PFSK-1 (cell line): Measurements from ENCODE around the gene TTLL10.

Experiments
- POLR2AphosphoS5 ChIP-seq: IDR thresholded peaks from 2 replicates; pipeline ENCODE4 v1.6.1; 2012; ENCODE audit warnings: low read depth, mild to moderate bottlenecking, control low read depth, low read length, moderate library complexity
- SIN3A ChIP-seq: IDR thresholded peaks from 2 replicates; pipeline ENCODE4 v1.6.1; 2012; ENCODE audit warnings: mild to moderate bottlenecking, low read length, moderate library complexity, borderline replicate concordance; ENCODE audit not compliant: insufficient read depth
- TAF1 ChIP-seq: IDR thresholded peaks from 2 replicates; pipeline ENCODE4 v1.6.1; 2012; ENCODE audit warnings: low read length, control low read depth, borderline replicate concordance; ENCODE audit not compliant: insufficient read depth
- TF ChIP-seq, protein P1 (sequence below), 2 experiments: IDR thresholded peaks; 2 replicates each; pipeline versions ENCODE4 v1.6.1 to v1.8.0; 2011 to 2012; ENCODE audit warnings: low read depth in 2 of 2, low read length in 2 of 2, control low read depth in 1 of 2, inconsistent platforms in 1 of 2, mild to moderate bottlenecking in 1 of 2, moderate library complexity in 1 of 2; ENCODE audit not compliant: insufficient read depth in 1 of 2

DNA sequence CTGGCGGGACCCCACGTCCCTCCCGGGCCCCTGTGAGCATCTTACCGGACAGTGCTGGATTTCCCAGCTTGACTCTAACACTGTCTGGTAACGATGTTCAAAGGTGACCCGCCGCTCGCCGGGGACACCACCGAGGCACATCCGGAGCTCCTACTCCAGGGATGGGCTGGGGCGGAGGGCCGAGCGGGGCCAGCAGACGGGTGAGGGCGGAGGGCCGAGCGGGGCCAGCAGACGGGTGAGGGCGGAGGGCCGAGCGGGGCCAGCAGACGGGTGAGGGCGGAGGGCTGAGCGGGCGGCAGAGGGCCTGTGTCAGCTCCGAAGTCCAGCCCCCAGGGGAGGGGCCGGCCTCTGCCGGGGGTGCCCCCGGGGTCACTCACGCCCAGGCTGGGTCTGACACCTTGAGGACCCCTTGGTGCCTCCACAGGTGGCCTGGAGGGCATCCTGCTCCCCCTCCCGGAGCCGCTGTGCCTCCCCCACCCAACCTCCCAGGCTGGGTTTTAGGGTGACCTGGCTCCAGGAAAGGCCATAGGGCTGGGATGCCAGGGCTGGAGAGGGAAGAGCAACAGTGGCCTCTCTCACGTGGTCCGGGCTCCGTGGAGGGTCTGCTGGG is 5.7 kb upstream of the TTLL10 start:
- TF ChIP-seq POLR2AphosphoS5 (no peak), TAF1 (no peak), SIN3A (no peak)
- TF ChIP-seq, protein P1, sequence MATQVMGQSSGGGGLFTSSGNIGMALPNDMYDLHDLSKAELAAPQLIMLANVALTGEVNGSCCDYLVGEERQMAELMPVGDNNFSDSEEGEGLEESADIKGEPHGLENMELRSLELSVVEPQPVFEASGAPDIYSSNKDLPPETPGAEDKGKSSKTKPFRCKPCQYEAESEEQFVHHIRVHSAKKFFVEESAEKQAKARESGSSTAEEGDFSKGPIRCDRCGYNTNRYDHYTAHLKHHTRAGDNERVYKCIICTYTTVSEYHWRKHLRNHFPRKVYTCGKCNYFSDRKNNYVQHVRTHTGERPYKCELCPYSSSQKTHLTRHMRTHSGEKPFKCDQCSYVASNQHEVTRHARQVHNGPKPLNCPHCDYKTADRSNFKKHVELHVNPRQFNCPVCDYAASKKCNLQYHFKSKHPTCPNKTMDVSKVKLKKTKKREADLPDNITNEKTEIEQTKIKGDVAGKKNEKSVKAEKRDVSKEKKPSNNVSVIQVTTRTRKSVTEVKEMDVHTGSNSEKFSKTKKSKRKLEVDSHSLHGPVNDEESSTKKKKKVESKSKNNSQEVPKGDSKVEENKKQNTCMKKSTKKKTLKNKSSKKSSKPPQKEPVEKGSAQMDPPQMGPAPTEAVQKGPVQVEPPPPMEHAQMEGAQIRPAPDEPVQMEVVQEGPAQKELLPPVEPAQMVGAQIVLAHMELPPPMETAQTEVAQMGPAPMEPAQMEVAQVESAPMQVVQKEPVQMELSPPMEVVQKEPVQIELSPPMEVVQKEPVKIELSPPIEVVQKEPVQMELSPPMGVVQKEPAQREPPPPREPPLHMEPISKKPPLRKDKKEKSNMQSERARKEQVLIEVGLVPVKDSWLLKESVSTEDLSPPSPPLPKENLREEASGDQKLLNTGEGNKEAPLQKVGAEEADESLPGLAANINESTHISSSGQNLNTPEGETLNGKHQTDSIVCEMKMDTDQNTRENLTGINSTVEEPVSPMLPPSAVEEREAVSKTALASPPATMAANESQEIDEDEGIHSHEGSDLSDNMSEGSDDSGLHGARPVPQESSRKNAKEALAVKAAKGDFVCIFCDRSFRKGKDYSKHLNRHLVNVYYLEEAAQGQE (IDR thresholded peaks at IDR 0.05; ENCODE audit: insufficient read depth in 1 of 2, low read depth in 2 of 2, low read length in 2 of 2), result no peak
